H1 (cell line): Measurements from ENCODE around the gene PLSCR1. TPM values are rescaled to one million over a fixed set of nuclear protein-coding genes. Genes with fewer than 3 reads are reported as not detected.

Experiments
- CTCF ChIA-PET: fragments of 300-600 bp; sonication (Branson Sonifier 250); formaldehyde crosslinking; loops from one replicate; lab custom pipeline; 2021; ENCODE audit not compliant: partially characterized antibody; lab: Charles Lee
- POLR2A ChIA-PET: fragments of 300-600 bp; sonication (Branson Sonifier 250); formaldehyde crosslinking; loops from one replicate; lab custom pipeline; 2021; ENCODE audit warnings: inconsistent platforms; ENCODE audit not compliant: partially characterized antibody; lab: Charles Lee
- DNase-seq, 2 experiments: peaks; one replicate each; pipeline versions ENCODE4 v3.0.0 to v3.0.0-alpha.2; 2010 to 2022; ENCODE audit warnings: low spot score in 2 of 2, low read depth in 1 of 2, mixed read lengths in 1 of 2
- FAIRE-seq: peaks from 2 replicates; lab custom pipeline; 2011; peaks lifted over from hg19 to GRCh38; lab: Jason Lieb, UNC
- H2AFZ ChIP-seq: 2 replicates; pipeline ENCODE4 v1.8.1; 2012; ENCODE audit warnings: low read length, inconsistent platforms
- H2AK5ac ChIP-seq: 2 replicates; pipeline ENCODE4 v1.6.1; 2013; ENCODE audit warnings: low read depth, low read length
- H2BK120ac ChIP-seq: replicated peaks from 2 replicates; pipeline ENCODE3; 2013; ENCODE audit warnings: low read depth, low read length, inconsistent platforms
- H2BK12ac ChIP-seq: 2 replicates; pipeline ENCODE4 v1.6.1; 2013; ENCODE audit warnings: low read depth, low read length
- H2BK15ac ChIP-seq: 2 replicates; pipeline ENCODE4 v1.6.1; 2013; ENCODE audit warnings: low read length
- H2BK20ac ChIP-seq: 2 replicates; pipeline ENCODE4 v1.6.1; 2013; ENCODE audit warnings: low read length
- H2BK5ac ChIP-seq: 2 replicates; pipeline ENCODE4 v1.6.1; 2013; ENCODE audit warnings: low read depth, low read length
- H3K14ac ChIP-seq: 2 replicates; pipeline ENCODE4 v1.6.1; 2013; ENCODE audit warnings: inconsistent platforms; ENCODE audit not compliant: insufficient read length
- H3K18ac ChIP-seq: 2 replicates; pipeline ENCODE4 v1.6.1; 2013; ENCODE audit warnings: low read length; ENCODE audit errors: extremely low read depth
- H3K23ac ChIP-seq: 2 replicates; pipeline ENCODE4 v1.6.1; 2013; ENCODE audit warnings: inconsistent platforms; ENCODE audit not compliant: insufficient read length
- H3K23me2 ChIP-seq: 2 replicates; pipeline ENCODE4 v1.6.1; 2013; ENCODE audit warnings: low read depth, low read length
- H3K27ac ChIP-seq: 2 replicates; pipeline ENCODE4 v1.6.1; 2011; ENCODE audit warnings: low read depth, low read length, inconsistent platforms
- H3K27me3 ChIP-seq, 4 experiments: replicated peaks in 1 of 4; 1 replicate in 1 of 4; 2 replicates in 3 of 4; pipeline versions ENCODE4 v1.6.1 to v1.8.1; 2011 to 2013; ENCODE audit warnings: low read length in 3 of 4, mild to moderate bottlenecking in 3 of 4, inconsistent platforms in 2 of 4, mixed read lengths in 2 of 4, moderate library complexity in 1 of 4; ENCODE audit not compliant: control insufficient read depth in 3 of 4, insufficient read depth in 3 of 4; ENCODE audit errors: extremely low read depth in 1 of 4
- H3K36me3 ChIP-seq, 4 experiments: 2 replicates each; pipeline versions ENCODE4 v1.6.1 to v1.8.1; 2011 to 2013; ENCODE audit warnings: mild to moderate bottlenecking in 4 of 4, low read length in 3 of 4, moderate library complexity in 2 of 4, control low read depth in 1 of 4, inconsistent platforms in 1 of 4; ENCODE audit not compliant: insufficient read depth in 4 of 4, control insufficient read depth in 2 of 4
- H3K4ac ChIP-seq: replicated peaks from 2 replicates; pipeline ENCODE3; 2013; ENCODE audit warnings: low read length, low read depth, mixed read lengths, inconsistent platforms; ENCODE audit not compliant: insufficient read length
- H3K4me1 ChIP-seq, 4 experiments: replicated peaks in 1 of 4; 1 replicate in 1 of 4; 2 replicates in 3 of 4; pipeline versions ENCODE4 v1.6.1 to v1.8.1; 2011 to 2013; ENCODE audit warnings: low read length in 3 of 4, inconsistent platforms in 2 of 4, mixed read lengths in 1 of 4; ENCODE audit not compliant: insufficient read depth in 4 of 4, control insufficient read depth in 3 of 4
- H3K4me2 ChIP-seq, 2 experiments: 2 replicates each; pipeline versions ENCODE4 v1.6.1 to v1.8.1; 2011 to 2013; ENCODE audit warnings: low read depth in 2 of 2, low read length in 2 of 2, control low read depth in 1 of 2, inconsistent platforms in 1 of 2, mild to moderate bottlenecking in 1 of 2; ENCODE audit not compliant: insufficient read depth in 1 of 2
- H3K4me3 ChIP-seq, 4 experiments: fragments of 200-600, 300-600 bp in 1 of 4; sonication (generic), shearing (Covaris generic), sonication (Bioruptor Twin) in 1 of 4; 2 replicates each; pipeline versions ENCODE4 v1.5.1 to v1.8.1; 2011 to 2016; ENCODE audit warnings: low read length in 4 of 4, low read depth in 3 of 4, control low read depth in 2 of 4, inconsistent platforms in 2 of 4, mild to moderate bottlenecking in 2 of 4, mixed read lengths in 1 of 4, moderate library complexity in 1 of 4; ENCODE audit not compliant: insufficient read depth in 2 of 4; ENCODE audit errors: extremely low read depth in 1 of 4
- H3K56ac ChIP-seq: replicated peaks from 2 replicates; pipeline ENCODE3; 2013; ENCODE audit warnings: low read depth, mild to moderate bottlenecking, mixed read lengths, low read length, inconsistent platforms; ENCODE audit not compliant: insufficient read length
- H3K79me1 ChIP-seq: 2 replicates; pipeline ENCODE4 v1.6.1; 2013; ENCODE audit warnings: low read depth, low read length, control low read depth
- H3K79me2 ChIP-seq, 2 experiments: 2 replicates each; pipeline versions ENCODE4 v1.6.1 to v1.8.1; 2012 to 2013; ENCODE audit warnings: low read length in 2 of 2, mild to moderate bottlenecking in 2 of 2, inconsistent platforms in 1 of 2; ENCODE audit not compliant: insufficient read depth in 2 of 2, control insufficient read depth in 1 of 2
- H3K9ac ChIP-seq, 4 experiments: replicated peaks in 1 of 4; 1 replicate in 1 of 4; 2 replicates in 3 of 4; pipeline versions ENCODE4 v1.6.1 to v1.8.1; 2011 to 2013; ENCODE audit warnings: low read depth in 3 of 4, low read length in 3 of 4, control low read depth in 2 of 4, mild to moderate bottlenecking in 2 of 4, moderate library complexity in 2 of 4, inconsistent platforms in 1 of 4; ENCODE audit errors: extremely low read depth in 1 of 4
- H3K9me3 ChIP-seq, 2 experiments: 2 replicates each; pipeline versions ENCODE4 v1.6.1 to v1.8.1; 2012 to 2013; ENCODE audit warnings: mild to moderate bottlenecking in 2 of 2, moderate library complexity in 2 of 2, control low read depth in 1 of 2, inconsistent platforms in 1 of 2, low read depth in 1 of 2, low read length in 1 of 2, mixed read lengths in 1 of 2; ENCODE audit not compliant: insufficient read depth in 2 of 2
- H4K20me1 ChIP-seq, 2 experiments: replicated peaks in 1 of 2; 2 replicates each; pipeline versions ENCODE3 to v1.8.1; 2011 to 2013; ENCODE audit warnings: inconsistent platforms in 2 of 2, low read length in 2 of 2, mild to moderate bottlenecking in 1 of 2; ENCODE audit not compliant: insufficient read depth in 2 of 2, control insufficient read depth in 1 of 2
- H4K5ac ChIP-seq: 2 replicates; pipeline ENCODE4 v1.6.1; 2013; ENCODE audit warnings: low read length, low read depth, mixed read lengths, inconsistent platforms; ENCODE audit not compliant: insufficient read length
- H4K8ac ChIP-seq: 2 replicates; pipeline ENCODE4 v1.8.0; 2013; ENCODE audit warnings: mild to moderate bottlenecking, moderate library complexity, low read length, inconsistent platforms; ENCODE audit not compliant: insufficient read depth; ENCODE audit errors: extremely low read depth
- H4K91ac ChIP-seq: replicated peaks from 2 replicates; pipeline ENCODE3; 2013; ENCODE audit warnings: low read length, mixed read lengths, inconsistent platforms; ENCODE audit not compliant: insufficient read length
- CREB1 ChIP-seq: IDR thresholded peaks from 2 replicates; pipeline ENCODE4 v1.6.1; 2012; ENCODE audit warnings: inconsistent platforms
- POLR2AphosphoS5 ChIP-seq: IDR thresholded peaks from 2 replicates; pipeline ENCODE4 v1.6.1; 2011; ENCODE audit warnings: low read depth, low read length
- SAP30 ChIP-seq: fragments of 300-600 bp; sonication (generic); IDR thresholded peaks from 2 replicates; pipeline ENCODE4 v1.7.1; 2012; ENCODE audit warnings: low read length, moderate library complexity, mild to moderate bottlenecking, inconsistent platforms; ENCODE audit not compliant: insufficient read depth, insufficient replicate concordance
- TAF1 ChIP-seq: IDR thresholded peaks from 2 replicates; pipeline ENCODE4 v1.6.1; 2011; ENCODE audit warnings: mild to moderate bottlenecking, low read depth, low read length
- TAF7 ChIP-seq: optimal IDR thresholded peaks from 2 replicates; pipeline ENCODE3; 2011; ENCODE audit warnings: low read depth, mild to moderate bottlenecking, inconsistent platforms, low read length, moderate library complexity, borderline replicate concordance
- WGBS, 2 experiments: shearing (Covaris generic) in 1 of 2; methylation state at CpG; one replicate each; pipeline versions ENCODE4 v1.1.6 to v1.1.7; 2013 to 2015; ENCODE audit warnings: low lambda C conversion rate in 2 of 2, mixed read lengths in 2 of 2, inconsistent platforms in 1 of 2, low coverage in 1 of 2, missing lambda C conversion rate in 1 of 2; ENCODE audit not compliant: insufficient replicate concordance in 2 of 2, insufficient coverage in 1 of 2, insufficient read length in 1 of 2; ENCODE audit errors: extremely low coverage in 1 of 2, missing lambda C conversion rate in 1 of 2; 5-methylcytosine and 5-hydroxymethylcytosine counted together
- long read RNA-seq, 2 experiments: library from RNA in 1 of 2; library from capped mRNA in 1 of 2; stranded (forward); transcript quantifications; one replicate each; pipeline ENCODE4 v2.0.0, GENCODE V29; 2021; ENCODE audit warnings: inconsistent platforms in 1 of 2
- polyA minus RNA-seq, 3 experiments: library from RNA; depleted of rRNA, polyadenylated mRNA; stranded (reverse); fragments of >200 nt; gene quantifications; 1 replicate in 2 of 3; 2 replicates in 1 of 3; pipeline ENCODE4 v1.2.3, GENCODE V29; 2011
- polyA plus RNA-seq, 7 experiments: library from polyadenylated mRNA; depleted of rRNA in 3 of 7; stranded (reverse) in 5 of 7; unstranded in 2 of 7; fragments of >200 nt in 5 of 7; fragments of 200-250 nt in 2 of 7; gene quantifications; 1 replicate in 5 of 7; 2 replicates in 1 of 7; 4 replicates in 1 of 7; pipeline versions ENCODE4 v1.2.1 to v1.2.3, GENCODE V29; 2011 to 2013; ENCODE audit warnings: missing spikeins in 2 of 7, mixed read lengths in 2 of 7
- total RNA-seq: library from RNA; stranded (reverse); fragmentation: NEBNext Ultra II Directional; extraction: Animal tissue kit (Norgen Biotek cat#: 25700); gene quantifications from 2 replicates; pipeline ENCODE4 v1.2.1, GENCODE V29; 2021

The PLSCR1 gene, protein sequence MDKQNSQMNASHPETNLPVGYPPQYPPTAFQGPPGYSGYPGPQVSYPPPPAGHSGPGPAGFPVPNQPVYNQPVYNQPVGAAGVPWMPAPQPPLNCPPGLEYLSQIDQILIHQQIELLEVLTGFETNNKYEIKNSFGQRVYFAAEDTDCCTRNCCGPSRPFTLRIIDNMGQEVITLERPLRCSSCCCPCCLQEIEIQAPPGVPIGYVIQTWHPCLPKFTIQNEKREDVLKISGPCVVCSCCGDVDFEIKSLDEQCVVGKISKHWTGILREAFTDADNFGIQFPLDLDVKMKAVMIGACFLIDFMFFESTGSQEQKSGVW
- total RNA-seq = 48.3 and 48.5 TPM in 2 replicates
- polyA plus RNA-seq (2011; rRNA removed) = 30.4 and 32.2 TPM in 2 replicates
- polyA plus RNA-seq (2011; cell fraction: cytosol; rRNA removed) = 38.8 TPM
- 40.4 TPM for polyA plus RNA-seq (2011; cell fraction: nucleus; rRNA removed)
- polyA plus RNA-seq (2012, experiment 1 of 2) = 27.5 to 38.0 TPM (median 33.7 TPM) in 4 replicates
- polyA plus RNA-seq (2012, experiment 2 of 2) = 9.5 TPM
- polyA plus RNA-seq (2013, experiment 1 of 2) = 26.9 TPM
- polyA plus RNA-seq (2013, experiment 2 of 2) = 27.4 TPM
- polyA minus RNA-seq (2011; rRNA and poly(A)+ RNA removed) = 25.0 and 32.9 TPM in 2 replicates
- 19.1 TPM for polyA minus RNA-seq (2011; cell fraction: cytosol; rRNA and poly(A)+ RNA removed)
- polyA minus RNA-seq (2011; cell fraction: nucleus; rRNA and poly(A)+ RNA removed) = 55.5 TPM
- long read RNA-seq, experiment 1, transcript PLSCR1-206 (4 exons, 1,257 nt) = minor isoform, 6 of 42 reads
- long read RNA-seq, experiment 1, transcript PLSCR1-201 (9 exons, 2,233 nt) = major isoform, 17 of 42 reads
- long read RNA-seq, experiment 1, partial matches to known transcripts = 5 of 42 reads
- long read RNA-seq, experiment 1, other reads (novel, unspliced or antisense) = 11 of 42 reads
- long read RNA-seq, experiment 2, transcript PLSCR1-201 (9 exons, 2,233 nt) = major isoform, 69 of 112 reads
- long read RNA-seq, experiment 2, transcript PLSCR1-206 (4 exons, 1,257 nt) = minor isoform, 12 of 112 reads
- long read RNA-seq, experiment 2, transcript PLSCR1-214 (8 exons, 1,443 nt) = minor isoform, 11 of 112 reads
- long read RNA-seq, experiment 2, partial matches to known transcripts = 3 of 112 reads
- long read RNA-seq, experiment 2, other reads (novel, unspliced or antisense) = 11 of 112 reads

- H3K27me3 ChIP-seq = no peaks in the 10 kb centered on the region
- H3K27ac ChIP-seq = peak within 1 kb of the TSS; percentile 54; the same call in 1 of the 2 replicates
- no peak within 1 kb of the TSS for H3K23ac ChIP-seq
- no peaks in the 10 kb centered on the region; the same call in 1 of the 2 replicates for H3K23me2 ChIP-seq
- H3K79me2 ChIP-seq = peaks cover 0 to 45% of the 10 kb centered on the region in 2 experiments; a peak in 2 of 4 replicates
- peaks cover 3 to 4% of the 10 kb centered on the region in 2 experiments for H3K9me3 ChIP-seq
- peaks cover 0 to 5% of the 10 kb centered on the region in 2 experiments for H4K20me1 ChIP-seq
- no peak within 1 kb of the TSS for H3K56ac ChIP-seq
- peak within 1 kb of the TSS; percentile 87 for H3K18ac ChIP-seq
- peaks cover 3% of the 10 kb centered on the region for H3K79me1 ChIP-seq
- H2AFZ ChIP-seq = peak within 1 kb of the TSS; percentile 92
- H3K4me1 ChIP-seq = peaks cover 0 to 5% (median 3%) of the 10 kb centered on the region in 4 experiments; a peak in 2 of 7 replicates
- peak within 1 kb of the TSS; percentile 63 to 84 (median 74) for H3K4me3 ChIP-seq
- no peak within 1 kb of the TSS for H3K14ac ChIP-seq
- H2BK120ac ChIP-seq = no peak within 1 kb of the TSS
- no peak within 1 kb of the TSS for H2AK5ac ChIP-seq
- 6% methylated on average over 50 of the region's 51 CpGs; no CpG with 5 or more reads in 1 of the 2 experiments for WGBS, 2 experiments
- no peak within 1 kb of the TSS for H2BK20ac ChIP-seq
- FAIRE-seq = no peak
- DNase-seq = peak; percentile 86 to 88
- no peak within 1 kb of the TSS for H3K4ac ChIP-seq
- H4K91ac ChIP-seq = no peak within 1 kb of the TSS
- peak within 1 kb of the TSS; percentile 81; the same call in 1 of the 2 replicates for H4K8ac ChIP-seq
- H4K5ac ChIP-seq = no peak within 1 kb of the TSS
- H2BK12ac ChIP-seq = peak within 1 kb of the TSS; percentile 32; the same call in 1 of the 2 replicates
- peak within 1 kb of the TSS; percentile 71 to 82 (median 76); a peak in 6 of 7 replicates for H3K9ac ChIP-seq
- H2BK15ac ChIP-seq = no peak within 1 kb of the TSS
- H2BK5ac ChIP-seq = no peak within 1 kb of the TSS
- H3K4me2 ChIP-seq = peak within 1 kb of the TSS; percentile 68 to 76
- H3K36me3 ChIP-seq = peaks cover 0 to 6% (median 2%) of the 10 kb centered on the region in 4 experiments; a peak in 5 of 8 replicates
- POLR2A ChIA-PET = interaction anchor here (0.7 to 2.0 kb wide), 9 partner anchors 8 to 75 kb away, joined by 3 to 6 read pairs (median 4); partner anchors contain the start of gene PLSCR2
- CTCF ChIA-PET = interaction anchor here (0.7 to 2.4 kb wide), 11 partner anchors 12 to 386 kb away, joined by 3 to 6 read pairs (median 4); no protein-coding TSS in a partner anchor
- TF ChIP-seq CREB1 = peak; percentile 12; the same call in 1 of the 2 replicates
- peak; percentile 73 for TF ChIP-seq POLR2AphosphoS5
- peak; percentile 75 for TF ChIP-seq TAF7
- peak; percentile 88 for TF ChIP-seq TAF1
- no peak for TF ChIP-seq SAP30
These were observed at the start of gene PLSCR1 for GRCh38 chr3:146544002-146544928. Gene PLSCR1 (minus strand): TSS chr3:146544607. CDS start chr3:146536552, 8,055 bp downstream.
